ENCODE data around the gene MED13L.

The MED13L gene

GRCh38 chr12:116277467-116278278 is at the start of gene MED13L:
MED13L (minus strand) TSS chr12:116277693; CDS start chr12:116277131, 562 bp downstream.
- Histone ChIP-seq H3K27ac (ENCODE audit: low read depth, low read length) (peak within 1 kb of the TSS; percentile 83), H3K9ac (ENCODE audit: low read length) (peak within 1 kb of the TSS; percentile 61), H3K4me1 (ENCODE audit: control insufficient read depth, insufficient read depth, low read length) (peaks cover 8% of the 10 kb centered on the region), H3K36me3 (ENCODE audit: control insufficient read depth, insufficient read depth, low read length) (no peaks in the 10 kb centered on the region), H3K27me3 (ENCODE audit: control insufficient read depth, insufficient read depth, low read length) (no peaks in the 10 kb centered on the region), H3K4me3 (ENCODE audit: low read length) (peak within 1 kb of the TSS; percentile 91)

- no peaks in the 10 kb centered on the region for H3K27me3 ChIP-seq (ENCODE audit: control insufficient read depth, insufficient read depth, low read length)
- no peak overlapping the region for H3K27ac ChIP-seq (ENCODE audit: low read depth, low read length)
- no peak overlapping the region for H3K4me3 ChIP-seq (ENCODE audit: low read length)
- H3K36me3 ChIP-seq (ENCODE audit: control insufficient read depth, insufficient read depth, low read length), result no peaks in the 10 kb centered on the region
- peaks cover 8% of the 10 kb centered on the region for H3K4me1 ChIP-seq (ENCODE audit: control insufficient read depth, insufficient read depth, low read length)
- H3K9ac ChIP-seq (ENCODE audit: low read length), result no peak overlapping the region
These were observed 47.8 kb upstream of the MED13L start for GRCh38 chr12:116325336-116325664.

- Histone ChIP-seq H3K4me3 (ENCODE audit: low read length) (no peak overlapping the region), H3K27me3 (ENCODE audit: control insufficient read depth, insufficient read depth, low read length) (no peaks in the 10 kb centered on the region), H3K4me1 (ENCODE audit: control insufficient read depth, insufficient read depth, low read length) (peaks cover 9% of the 10 kb centered on the region), H3K9ac (ENCODE audit: low read length) (no peak overlapping the region), H3K27ac (ENCODE audit: low read depth, low read length) (no peak overlapping the region), H3K36me3 (ENCODE audit: control insufficient read depth, insufficient read depth, low read length) (no peaks in the 10 kb centered on the region)
These were observed 47.3 kb upstream of the MED13L start for GRCh38 chr12:116324654-116325335.

- Histone ChIP-seq H3K9ac (ENCODE audit: low read length) (no peak overlapping the region), H3K4me1 (ENCODE audit: control insufficient read depth, insufficient read depth, low read length) (peaks cover 19% of the 10 kb centered on the region), H3K4me3 (ENCODE audit: low read length) (no peak overlapping the region), H3K27ac (ENCODE audit: low read depth, low read length) (no peak overlapping the region), H3K36me3 (ENCODE audit: control insufficient read depth, insufficient read depth, low read length) (no peaks in the 10 kb centered on the region), H3K27me3 (ENCODE audit: control insufficient read depth, insufficient read depth, low read length) (no peaks in the 10 kb centered on the region)
These were observed 46.2 kb upstream of the MED13L start for GRCh38 chr12:116323406-116324386.

GRCh38 chr12:116321913-116322312 is 44.4 kb upstream of the MED13L start:
- no peak overlapping the region for H3K9ac ChIP-seq (ENCODE audit: low read length)
- no peaks in the 10 kb centered on the region for H3K27me3 ChIP-seq (ENCODE audit: control insufficient read depth, insufficient read depth, low read length)
- H3K4me3 ChIP-seq (ENCODE audit: low read length), result no peak overlapping the region
- H3K36me3 ChIP-seq (ENCODE audit: control insufficient read depth, insufficient read depth, low read length), result no peaks in the 10 kb centered on the region
- H3K27ac ChIP-seq (ENCODE audit: low read depth, low read length), result no peak overlapping the region
- peaks cover 25% of the 10 kb centered on the region for H3K4me1 ChIP-seq (ENCODE audit: control insufficient read depth, insufficient read depth, low read length)

- H3K27ac ChIP-seq (ENCODE audit: low read depth, low read length), result peak overlapping the region; percentile 72
- peaks cover 25% of the 10 kb centered on the region for H3K4me1 ChIP-seq (ENCODE audit: control insufficient read depth, insufficient read depth, low read length)
- no peak overlapping the region for H3K9ac ChIP-seq (ENCODE audit: low read length)
These were observed 43.3 kb upstream of the MED13L start for GRCh38 chr12:116320791-116321217.

GRCh38 chr12:116319898-116320621 is 42.6 kb upstream of the MED13L start:
- Histone ChIP-seq H3K4me3 (ENCODE audit: low read length) (no peak overlapping the region), H3K9ac (ENCODE audit: low read length) (no peak overlapping the region), H3K27ac (ENCODE audit: low read depth, low read length) (peak overlapping the region; percentile 82), H3K36me3 (ENCODE audit: control insufficient read depth, insufficient read depth, low read length) (no peaks in the 10 kb centered on the region), H3K27me3 (ENCODE audit: control insufficient read depth, insufficient read depth, low read length) (no peaks in the 10 kb centered on the region), H3K4me1 (ENCODE audit: control insufficient read depth, insufficient read depth, low read length) (peaks cover 25% of the 10 kb centered on the region)

More at GRCh38 chr12:116320791-116321217, 43.3 kb upstream of the MED13L start:
- Histone ChIP-seq H3K4me3 (ENCODE audit: low read length) (no peak overlapping the region), H3K36me3 (ENCODE audit: control insufficient read depth, insufficient read depth, low read length) (no peaks in the 10 kb centered on the region), H3K27me3 (ENCODE audit: control insufficient read depth, insufficient read depth, low read length) (no peaks in the 10 kb centered on the region)

GRCh38 chr12:116319233-116319897 is 41.9 kb upstream of the MED13L start:
- Histone ChIP-seq H3K27ac (ENCODE audit: low read depth, low read length) (peak overlapping the region; percentile 82), H3K27me3 (ENCODE audit: control insufficient read depth, insufficient read depth, low read length) (no peaks in the 10 kb centered on the region), H3K4me1 (ENCODE audit: control insufficient read depth, insufficient read depth, low read length) (peaks cover 25% of the 10 kb centered on the region), H3K36me3 (ENCODE audit: control insufficient read depth, insufficient read depth, low read length) (no peaks in the 10 kb centered on the region), H3K9ac (ENCODE audit: low read length) (peak overlapping the region; percentile 10), H3K4me3 (ENCODE audit: low read length) (peak overlapping the region; percentile 54)

GRCh38 chr12:116318576-116319232 is 41.2 kb upstream of the MED13L start:
- Histone ChIP-seq H3K36me3 (ENCODE audit: control insufficient read depth, insufficient read depth, low read length) (no peaks in the 10 kb centered on the region), H3K27ac (ENCODE audit: low read depth, low read length) (peak overlapping the region; percentile 82), H3K27me3 (ENCODE audit: control insufficient read depth, insufficient read depth, low read length) (no peaks in the 10 kb centered on the region), H3K4me1 (ENCODE audit: control insufficient read depth, insufficient read depth, low read length) (peaks cover 25% of the 10 kb centered on the region), H3K9ac (ENCODE audit: low read length) (no peak overlapping the region), H3K4me3 (ENCODE audit: low read length) (peak overlapping the region; percentile 44)

- peaks cover 25% of the 10 kb centered on the region for H3K4me1 ChIP-seq (ENCODE audit: control insufficient read depth, insufficient read depth, low read length)
- no peaks in the 10 kb centered on the region for H3K27me3 ChIP-seq (ENCODE audit: control insufficient read depth, insufficient read depth, low read length)
- H3K36me3 ChIP-seq (ENCODE audit: control insufficient read depth, insufficient read depth, low read length), result no peaks in the 10 kb centered on the region
- peak overlapping the region; percentile 44 for H3K4me3 ChIP-seq (ENCODE audit: low read length)
- H3K27ac ChIP-seq (ENCODE audit: low read depth, low read length), result peak overlapping the region; percentile 82
- H3K9ac ChIP-seq (ENCODE audit: low read length), result no peak overlapping the region
These were observed 40.6 kb upstream of the MED13L start for GRCh38 chr12:116317986-116318575.
